Retinal pigment epithelial cell (primary cell): ENCODE results near the gene CCDC34.

Experiments used
- DNase-seq: peaks from one replicate; pipeline ENCODE4 v3.0.0-alpha.2; 2010; ENCODE audit warnings: low read depth
- H3K4me3 ChIP-seq: 2 replicates; pipeline ENCODE4 v1.5.1; 2011; ENCODE audit warnings: mild to moderate bottlenecking, low read length, control low read depth, moderate library complexity
- CTCF ChIP-seq: conservative IDR thresholded peaks from 2 replicates; pipeline ENCODE4 v1.5.1; 2011; ENCODE audit warnings: low read depth, low read length, control low read depth, inconsistent platforms

Gene CCDC34

GRCh38 chr11:27291302-27291889 is 71.6 kb downstream of the CCDC34 start:
- TF ChIP-seq CTCF: no peak
- no peak overlapping the region for H3K4me3 ChIP-seq
- no peak for DNase-seq

- H3K4me3 ChIP-seq: no peak overlapping the region
- no peak for TF ChIP-seq CTCF
- no peak for DNase-seq
Observed at GRCh38 chr11:27290261-27291050, 72.6 kb downstream of the CCDC34 start.
